ENCODE results near the gene DLGAP1. TPM values are rescaled to one million over a fixed set of nuclear protein-coding genes. Genes with fewer than 3 reads are reported as not detected.

DLGAP1 gene
- total and polyA plus RNA-seq, 2 of the 13 experiments (the other 11 are each of a cell fraction or from before 2014, with no cell fraction given) = 0.01 TPM; not detected in 1

GRCh38 chr18:3611313-3612090, 843.6 kb downstream of the DLGAP1 start (continued):
- TF ChIP-seq ZNF407 (CRISPR knock-in tag; IDR thresholded peaks at IDR 0.05; ENCODE audit: not compliant biosample characterization) = no peak
- TF ChIP-seq ESRRA (CRISPR knock-in tag; IDR thresholded peaks at IDR 0.05; ENCODE audit: low read depth) = no peak
- TF ChIP-seq IKZF4 (CRISPR knock-in tag; IDR thresholded peaks at IDR 0.05; ENCODE audit: borderline replicate concordance, low read depth, not compliant biosample characterization) = no peak
- no peak for TF ChIP-seq ZNF235 (CRISPR knock-in tag; IDR thresholded peaks at IDR 0.05; ENCODE audit: borderline replicate concordance)
- no peak for TF ChIP-seq EHMT2 (IDR thresholded peaks at IDR 0.05; ENCODE audit: borderline replicate concordance, low read depth, low read length)
- no peak for TF ChIP-seq FOXO1 (CRISPR knock-in tag; IDR thresholded peaks at IDR 0.05)
- TF ChIP-seq PPARG (CRISPR knock-in tag; conservative IDR thresholded peaks at IDR 0.05) = no peak
- TF ChIP-seq CENPX (CRISPR knock-in tag; IDR thresholded peaks at IDR 0.05) = no peak
- TF ChIP-seq ZNF234 (CRISPR knock-in tag; conservative IDR thresholded peaks at IDR 0.05) = no peak

Data from HepG2 (cell line).